ENCODE data around the gene STK25. TPM values are rescaled to one million over a fixed set of nuclear protein-coding genes. Genes with fewer than 3 reads are reported as not detected.

Gene STK25
- polyA plus RNA-seq, 1 experiment: 216 TPM

GRCh38 chr2:241522477-241522876 is 14.1 kb upstream of the STK25 start:
- no peak overlapping the region for H3K27ac ChIP-seq (ENCODE audit: low read depth, low read length)
- POLR2A ChIA-PET: no interaction called here
- H3K27me3 ChIP-seq (ENCODE audit: control insufficient read depth, insufficient read depth, low read length): peaks cover 10% of the 10 kb centered on the region
- H3K4me3 ChIP-seq (ENCODE audit: low read depth, low read length): no peak overlapping the region
- CTCF ChIA-PET: no interaction called here
- no peak for TF ChIP-seq CTCF (IDR thresholded peaks at IDR 0.05; ENCODE audit: low read depth, low read length)
- no peak for DNase-seq (ENCODE audit: low read depth, low spot score)
- peaks cover 8% of the 10 kb centered on the region; the same call in 1 of the 2 replicates for H3K9me3 ChIP-seq (ENCODE audit: control insufficient read depth, insufficient read depth, low read length)

GRCh38 chr2:241519669-241520068 is 11.3 kb upstream of the STK25 start:
- no peaks in the 10 kb centered on the region for H3K9me3 ChIP-seq (ENCODE audit: control insufficient read depth, insufficient read depth, low read length)
- POLR2A ChIA-PET: no interaction called here
- H3K27me3 ChIP-seq (ENCODE audit: control insufficient read depth, insufficient read depth, low read length): peaks cover 8% of the 10 kb centered on the region
- no peak for DNase-seq (ENCODE audit: low read depth, low spot score)
- no peak overlapping the region for H3K4me3 ChIP-seq (ENCODE audit: low read depth, low read length)
- no peak overlapping the region for H3K27ac ChIP-seq (ENCODE audit: low read depth, low read length)
- TF ChIP-seq CTCF (IDR thresholded peaks at IDR 0.05; ENCODE audit: low read depth, low read length): no peak
- CTCF ChIA-PET: no interaction called here

- ChIA-PET POLR2A (no interaction called here), CTCF (no interaction called here)
- peaks cover 7% of the 10 kb centered on the region for H3K27me3 ChIP-seq (ENCODE audit: control insufficient read depth, insufficient read depth, low read length)
- no peak overlapping the region for H3K4me3 ChIP-seq (ENCODE audit: low read depth, low read length)
- TF ChIP-seq CTCF (IDR thresholded peaks at IDR 0.05; ENCODE audit: low read depth, low read length): no peak
- H3K9me3 ChIP-seq (ENCODE audit: control insufficient read depth, insufficient read depth, low read length): no peaks in the 10 kb centered on the region
- DNase-seq (ENCODE audit: low read depth, low spot score): no peak
- no peak overlapping the region for H3K27ac ChIP-seq (ENCODE audit: low read depth, low read length)
These were observed 8.9 kb upstream of the STK25 start for GRCh38 chr2:241517297-241517696.

- no peak for TF ChIP-seq CTCF (IDR thresholded peaks at IDR 0.05; ENCODE audit: low read depth, low read length)
- Histone ChIP-seq H3K27ac (ENCODE audit: low read depth, low read length) (no peak overlapping the region), H3K9me3 (ENCODE audit: control insufficient read depth, insufficient read depth, low read length) (no peaks in the 10 kb centered on the region), H3K4me3 (ENCODE audit: low read depth, low read length) (no peak overlapping the region), H3K27me3 (ENCODE audit: control insufficient read depth, insufficient read depth, low read length) (peaks cover 5% of the 10 kb centered on the region)
- no peak for DNase-seq (ENCODE audit: low read depth, low spot score)
- ChIA-PET CTCF (no interaction called here), POLR2A (interaction anchor here (0.8 kb wide), 1 partner anchor 29 kb away, joined by 5 read pairs; no protein-coding TSS in a partner anchor)
These were observed 8.2 kb upstream of the STK25 start for GRCh38 chr2:241516520-241516965.

GRCh38 chr2:241514986-241515737 is 6.8 kb upstream of the STK25 start:
- CTCF ChIA-PET: no interaction called here
- POLR2A ChIA-PET: interaction anchor here (0.6 to 1.1 kb wide), 2 partner anchors 30 to 45 kb away, joined by 3 read pairs; no protein-coding TSS in a partner anchor

More at GRCh38 chr2:241514986-241515737, 6.8 kb upstream of the STK25 start:
- no peak overlapping the region for H3K27ac ChIP-seq (ENCODE audit: low read depth, low read length)
- H3K27me3 ChIP-seq (ENCODE audit: control insufficient read depth, insufficient read depth, low read length): peaks cover 4% of the 10 kb centered on the region
- TF ChIP-seq CTCF (IDR thresholded peaks at IDR 0.05; ENCODE audit: low read depth, low read length): no peak
- H3K4me3 ChIP-seq (ENCODE audit: low read depth, low read length): no peak overlapping the region
- DNase-seq (ENCODE audit: low read depth, low spot score): no peak
- H3K9me3 ChIP-seq (ENCODE audit: control insufficient read depth, insufficient read depth, low read length): no peaks in the 10 kb centered on the region
